Right lobe of liver (tissue), 4 donors: ENCODE results near the gene S100A1.

Experiments
- CTCF ChIP-seq, 4 donors: fragments of 200-600 bp in 3 of 4; fragments of 450-650 bp in 1 of 4; IDR thresholded peaks; one replicate each; pipeline versions ENCODE4 v1.5.1 to v1.8.0; 2016 to 2022; ENCODE audit warnings: antibody characterized with exemption in 4 of 4, mild to moderate bottlenecking in 2 of 4
- POLR2A ChIP-seq: fragments of 450-650 bp; IDR thresholded peaks from one replicate; pipeline ENCODE4 v1.6.1; 2017; ENCODE audit warnings: antibody characterized with exemption, mild to moderate bottlenecking
- donor health status: DM: no; HTN: no; CAD: no.
- donor health status: DM: no; HTN: no; CAD: no.
- donor health status: DM: no; HTN: yes; CAD: no.

- TF ChIP-seq CTCF (IDR thresholded peaks at IDR 0.05) (no peak), POLR2A (no peak)
These were observed 11.3 kb upstream of the S100A1 start for GRCh38 chr1:153616917-153617311.
